Right lobe of liver (tissue), 4 donors: ENCODE measurements around the gene SLC5A7.

Experiments used
- POLR2A ChIP-seq: fragments of 450-650 bp; IDR thresholded peaks from one replicate; pipeline ENCODE4 v1.6.1; 2017; ENCODE audit warnings: antibody characterized with exemption, mild to moderate bottlenecking
- TF ChIP-seq, protein P1 (sequence below), 4 donors: fragments of 200-600 bp in 3 of 4; fragments of 450-650 bp in 1 of 4; IDR thresholded peaks; one replicate each; pipeline versions ENCODE4 v1.5.1 to v1.8.0; 2016 to 2022; ENCODE audit warnings: antibody characterized with exemption in 4 of 4, mild to moderate bottlenecking in 2 of 4
- donor health status: DM: no; HTN: no; CAD: no.
- donor health status: DM: no; HTN: no; CAD: no.
- donor health status: DM: no; HTN: yes; CAD: no.

DNA sequence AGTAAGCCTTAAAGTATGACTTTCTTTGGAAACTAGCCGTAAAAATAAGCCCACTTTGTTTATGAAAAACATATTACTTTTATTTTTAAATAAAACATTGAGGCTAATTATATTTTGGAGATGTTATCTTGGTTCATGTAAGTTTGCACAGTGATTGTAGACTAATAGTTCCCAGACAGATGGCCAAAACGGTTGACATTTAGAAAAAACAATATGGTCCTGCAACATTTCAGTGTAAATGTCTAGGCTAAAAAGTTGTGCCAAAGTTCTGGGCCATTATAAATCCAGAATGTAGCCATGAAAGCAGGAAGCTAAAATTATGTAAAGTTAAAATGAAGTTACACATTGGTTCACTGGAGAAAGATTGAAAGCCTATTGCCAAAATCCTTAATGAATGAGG lies 43.6 kb downstream of the SLC5A7 start:
- TF ChIP-seq POLR2A: no peak
- TF ChIP-seq, protein P1, sequence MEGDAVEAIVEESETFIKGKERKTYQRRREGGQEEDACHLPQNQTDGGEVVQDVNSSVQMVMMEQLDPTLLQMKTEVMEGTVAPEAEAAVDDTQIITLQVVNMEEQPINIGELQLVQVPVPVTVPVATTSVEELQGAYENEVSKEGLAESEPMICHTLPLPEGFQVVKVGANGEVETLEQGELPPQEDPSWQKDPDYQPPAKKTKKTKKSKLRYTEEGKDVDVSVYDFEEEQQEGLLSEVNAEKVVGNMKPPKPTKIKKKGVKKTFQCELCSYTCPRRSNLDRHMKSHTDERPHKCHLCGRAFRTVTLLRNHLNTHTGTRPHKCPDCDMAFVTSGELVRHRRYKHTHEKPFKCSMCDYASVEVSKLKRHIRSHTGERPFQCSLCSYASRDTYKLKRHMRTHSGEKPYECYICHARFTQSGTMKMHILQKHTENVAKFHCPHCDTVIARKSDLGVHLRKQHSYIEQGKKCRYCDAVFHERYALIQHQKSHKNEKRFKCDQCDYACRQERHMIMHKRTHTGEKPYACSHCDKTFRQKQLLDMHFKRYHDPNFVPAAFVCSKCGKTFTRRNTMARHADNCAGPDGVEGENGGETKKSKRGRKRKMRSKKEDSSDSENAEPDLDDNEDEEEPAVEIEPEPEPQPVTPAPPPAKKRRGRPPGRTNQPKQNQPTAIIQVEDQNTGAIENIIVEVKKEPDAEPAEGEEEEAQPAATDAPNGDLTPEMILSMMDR (IDR thresholded peaks at IDR 0.05): no peak
